Activated CD4-positive, alpha-beta memory T cell treated with anti-CD3 and anti-CD28 coated beads for 36 hours (primary cell): ENCODE measurements around the gene GPR17. TPM values are rescaled to one million over a fixed set of nuclear protein-coding genes. Genes with fewer than 3 reads are reported as not detected.

Experiments
- CTCF ChIA-PET: fragments of 350-600 bp; sonication (Branson Sonifier 250); formaldehyde crosslinking; loops from one replicate; lab custom pipeline; 2021; ENCODE audit warnings: antibody characterized with exemption, inconsistent platforms; lab: Charles Lee
- POLR2A ChIA-PET: fragments of 350-600 bp; sonication (Branson Sonifier 250); formaldehyde crosslinking; loops from one replicate; lab custom pipeline; 2021; ENCODE audit warnings: antibody characterized with exemption; lab: Charles Lee
- DNase-seq: peaks from one replicate; pipeline ENCODE4 v3.0.0-alpha.2; 2020
- H3K27ac Mint-ChIP-seq: one replicate; pipeline ENCODE4 v1.8.0; 2021; ENCODE audit warnings: mixed read lengths
- H3K27me3 Mint-ChIP-seq: one replicate; pipeline ENCODE4 v1.8.0; 2021; ENCODE audit warnings: mixed read lengths
- H3K36me3 Mint-ChIP-seq: one replicate; pipeline ENCODE4 v1.8.0; 2021; ENCODE audit warnings: mixed read lengths
- H3K4me1 Mint-ChIP-seq: one replicate; pipeline ENCODE4 v1.8.0; 2021; ENCODE audit warnings: low read depth, mixed read lengths
- H3K4me3 Mint-ChIP-seq: one replicate; pipeline ENCODE4 v1.8.0; 2021; ENCODE audit warnings: mild to moderate bottlenecking, mixed read lengths
- H3K9me3 Mint-ChIP-seq: one replicate; pipeline ENCODE4 v1.8.0; 2021; ENCODE audit warnings: mixed read lengths
- intact Hi-C: fragments of 100-400 bp; cut with micrococcal nuclease; formaldehyde crosslinking; loops from one replicate; pipeline ENCODE4 v1.15.1; 2023
- total RNA-seq, 2 experiments: library from RNA; stranded (reverse); gene quantifications; one replicate each; pipeline ENCODE4 v1.2.3, GENCODE V29; 2021

Gene GPR17
- total RNA-seq, 2 experiments from 2014 or later, result not detected

GRCh38 chr2:127654084-127654837 lies 8.3 kb downstream of the GPR17 start:
- POLR2A ChIA-PET, result no interaction called here
- Mint-ChIP-seq H3K27ac (no peak overlapping the region), H3K4me1 (peaks cover 3% of the 10 kb centered on the region), H3K27me3 (peaks cover 3% of the 10 kb centered on the region), H3K9me3 (no peaks in the 10 kb centered on the region), H3K36me3 (no peaks in the 10 kb centered on the region), H3K4me3 (no peak overlapping the region)
- CTCF ChIA-PET, result interaction anchor here (3.1 kb wide), 1 partner anchor 63 kb away, joined by 33 read pairs; no protein-coding TSS in a partner anchor
- intact Hi-C loops, result no loop called here
- DNase-seq, result no peak

DNA sequence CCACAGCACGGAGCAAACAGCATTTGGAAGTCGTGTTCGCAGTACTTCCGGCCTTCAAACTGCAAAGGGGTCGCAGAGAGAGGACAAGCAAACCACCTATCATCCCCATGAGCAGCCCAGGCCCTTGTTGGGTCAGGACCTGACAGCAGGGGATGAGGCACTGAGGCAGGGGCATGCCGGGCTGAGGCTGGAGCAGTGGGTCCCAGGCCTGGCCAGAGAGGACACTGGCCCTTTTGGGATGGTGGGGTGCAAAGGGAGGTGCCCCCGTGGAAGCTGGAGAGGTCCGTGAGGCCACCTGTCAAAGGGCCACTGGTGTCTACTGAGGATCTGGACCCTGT lies 8.9 kb downstream of the GPR17 start:
- intact Hi-C loops, result no loop called here
- Mint-ChIP-seq H3K27me3 (peaks cover 3% of the 10 kb centered on the region), H3K4me3 (no peak overlapping the region), H3K9me3 (no peaks in the 10 kb centered on the region), H3K27ac (no peak overlapping the region), H3K36me3 (no peaks in the 10 kb centered on the region), H3K4me1 (no peaks in the 10 kb centered on the region)
- POLR2A ChIA-PET, result no interaction called here
- CTCF ChIA-PET, result no interaction called here
- DNase-seq, result no peak

DNA sequence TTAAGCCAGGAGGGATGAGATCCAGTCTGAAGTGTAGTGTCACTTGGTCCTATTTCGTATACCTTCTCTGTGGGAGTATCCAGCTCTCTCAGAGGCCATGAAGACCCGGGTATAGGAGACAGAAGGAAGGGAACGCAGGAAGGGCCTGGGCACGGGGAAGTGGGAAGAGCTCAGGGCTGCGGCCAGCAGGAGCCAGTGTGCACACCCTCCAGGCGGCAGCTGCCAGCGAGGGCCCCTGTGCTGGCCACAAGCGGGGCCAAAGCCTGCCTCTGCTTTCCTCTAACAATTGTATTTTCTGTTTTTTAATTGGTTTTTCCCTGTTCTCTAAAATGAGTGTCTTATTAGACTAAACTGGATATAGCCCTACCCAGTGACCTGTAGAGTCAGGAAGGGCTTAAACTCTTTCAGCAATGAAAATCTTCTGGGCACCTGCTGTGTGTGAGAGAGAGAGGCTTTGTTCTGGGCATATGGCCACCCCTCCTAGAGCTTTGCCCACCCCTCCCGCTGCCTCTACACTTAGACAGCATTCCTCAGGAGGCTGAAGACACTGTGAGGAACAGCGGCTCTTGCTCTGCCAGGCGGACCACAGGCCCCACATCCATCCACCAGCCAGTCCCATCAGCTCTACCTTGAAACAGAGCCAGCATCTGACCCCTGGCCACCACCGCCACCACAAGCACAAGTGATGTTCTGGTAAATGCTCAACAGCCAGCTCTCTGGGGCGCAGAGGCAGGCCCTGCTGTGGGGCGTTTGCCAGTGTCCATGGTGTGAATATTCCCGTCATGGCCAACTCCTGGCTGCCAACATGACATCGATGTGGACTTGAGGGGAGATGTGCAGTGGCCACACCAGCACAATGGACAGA lies 9.5 kb downstream of the GPR17 start:
- H3K4me3 Mint-ChIP-seq, result no peak overlapping the region
- no peaks in the 10 kb centered on the region for H3K9me3 Mint-ChIP-seq
- no peak overlapping the region for H3K27ac Mint-ChIP-seq
- intact Hi-C loops, result no loop called here
- CTCF ChIA-PET, result interaction anchor here (0.6 to 1.1 kb wide), 2 partner anchors 64 to 378 kb away, joined by 3 to 5 read pairs; no protein-coding TSS in a partner anchor
- no peaks in the 10 kb centered on the region for H3K36me3 Mint-ChIP-seq
- POLR2A ChIA-PET, result interaction anchor here (0.5 kb wide), 1 partner anchor 140 kb away, joined by 4 read pairs; no protein-coding TSS in a partner anchor
- H3K4me1 Mint-ChIP-seq, result no peaks in the 10 kb centered on the region
- peaks cover 3% of the 10 kb centered on the region for H3K27me3 Mint-ChIP-seq
- DNase-seq, result no peak

GRCh38 chr2:127656569-127657231 lies 10.7 kb downstream of the GPR17 start:
- no peak for DNase-seq
- POLR2A ChIA-PET, result no interaction called here
- no peaks in the 10 kb centered on the region for H3K4me1 Mint-ChIP-seq
- no peaks in the 10 kb centered on the region for H3K36me3 Mint-ChIP-seq
- no peak overlapping the region for H3K27ac Mint-ChIP-seq
- no peak overlapping the region for H3K4me3 Mint-ChIP-seq
- CTCF ChIA-PET, result no interaction called here
- H3K27me3 Mint-ChIP-seq, result peaks cover 11% of the 10 kb centered on the region
- intact Hi-C loops, result no loop called here
- H3K9me3 Mint-ChIP-seq, result no peaks in the 10 kb centered on the region

DNA sequence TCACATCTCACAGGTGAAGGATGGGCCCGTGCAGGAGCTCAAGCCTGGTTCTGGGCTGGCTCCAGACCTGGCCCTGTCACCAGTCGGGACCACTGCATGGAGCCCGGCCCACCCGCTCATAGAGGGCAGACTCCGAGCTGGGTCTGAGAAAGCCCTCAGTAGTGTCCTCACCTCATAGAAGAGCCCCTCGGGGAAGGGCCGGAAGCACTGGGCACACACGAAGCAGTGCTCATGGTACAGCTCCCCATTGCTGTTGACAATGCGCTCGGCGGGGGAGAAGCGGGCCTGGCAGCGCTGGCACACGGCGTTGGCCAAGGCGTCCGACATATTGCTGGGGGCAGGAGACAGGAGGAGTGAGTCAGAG lies 11.3 kb downstream of the GPR17 start:
- CTCF ChIA-PET, result no interaction called here
- Mint-ChIP-seq H3K27ac (no peak overlapping the region), H3K4me1 (no peaks in the 10 kb centered on the region), H3K4me3 (no peak overlapping the region), H3K36me3 (no peaks in the 10 kb centered on the region), H3K27me3 (peaks cover 14% of the 10 kb centered on the region), H3K9me3 (no peaks in the 10 kb centered on the region)
- intact Hi-C loops, result no loop called here
- POLR2A ChIA-PET, result no interaction called here
- no peak for DNase-seq

- Mint-ChIP-seq H3K4me1 (no peaks in the 10 kb centered on the region), H3K9me3 (no peaks in the 10 kb centered on the region), H3K27ac (no peak overlapping the region), H3K4me3 (no peak overlapping the region), H3K36me3 (no peaks in the 10 kb centered on the region), H3K27me3 (peaks cover 19% of the 10 kb centered on the region)
- no peak for DNase-seq
- intact Hi-C loops, result no loop called here
- ChIA-PET POLR2A (no interaction called here), CTCF (no interaction called here)
Observed at GRCh38 chr2:127658146-127658545, 12.2 kb downstream of the GPR17 start.

- Mint-ChIP-seq H3K4me1 (no peaks in the 10 kb centered on the region), H3K27ac (no peak overlapping the region), H3K27me3 (peaks cover 25% of the 10 kb centered on the region), H3K4me3 (no peak overlapping the region), H3K9me3 (no peaks in the 10 kb centered on the region), H3K36me3 (no peaks in the 10 kb centered on the region)
- DNase-seq, result no peak
- ChIA-PET CTCF (no interaction called here), POLR2A (no interaction called here)
- intact Hi-C loops, result no loop called here
Observed at GRCh38 chr2:127658641-127659407, 12.9 kb downstream of the GPR17 start.

GRCh38 chr2:127659408-127660290 lies 13.7 kb downstream of the GPR17 start:
- Mint-ChIP-seq H3K9me3 (no peaks in the 10 kb centered on the region), H3K36me3 (no peaks in the 10 kb centered on the region), H3K4me1 (no peaks in the 10 kb centered on the region), H3K27me3 (peaks cover 26% of the 10 kb centered on the region), H3K4me3 (no peak overlapping the region), H3K27ac (no peak overlapping the region)
- intact Hi-C loops, result no loop called here
- no peak for DNase-seq
- CTCF ChIA-PET, result interaction anchor here (1.0 kb wide), 1 partner anchor 10 kb away, joined by 4 read pairs; no protein-coding TSS in a partner anchor
- POLR2A ChIA-PET, result no interaction called here

DNA sequence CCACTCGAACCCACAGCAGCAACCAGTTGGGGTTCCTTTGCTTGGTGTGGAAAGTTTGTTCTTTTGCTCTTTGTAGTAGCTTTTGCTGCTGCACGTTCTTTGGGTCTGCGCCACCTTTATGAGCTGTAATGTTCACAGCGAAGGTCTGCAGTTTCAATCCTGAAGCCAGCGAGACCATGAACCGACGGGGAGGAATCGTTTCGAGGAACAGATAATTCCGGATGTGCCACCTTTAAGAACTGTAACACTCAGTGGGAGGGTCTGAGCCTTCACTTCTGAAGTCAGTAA lies 14.3 kb downstream of the GPR17 start:
- no peak overlapping the region for H3K27ac Mint-ChIP-seq
- H3K36me3 Mint-ChIP-seq, result no peaks in the 10 kb centered on the region
- H3K27me3 Mint-ChIP-seq, result peaks cover 32% of the 10 kb centered on the region
- no peak overlapping the region for H3K4me3 Mint-ChIP-seq
- no peak for DNase-seq
- no peaks in the 10 kb centered on the region for H3K9me3 Mint-ChIP-seq
- H3K4me1 Mint-ChIP-seq, result no peaks in the 10 kb centered on the region
- POLR2A ChIA-PET, result no interaction called here
- intact Hi-C loops, result no loop called here
- CTCF ChIA-PET, result interaction anchor here (1.0 kb wide), 1 partner anchor 11 kb away, joined by 4 read pairs; no protein-coding TSS in a partner anchor

DNA sequence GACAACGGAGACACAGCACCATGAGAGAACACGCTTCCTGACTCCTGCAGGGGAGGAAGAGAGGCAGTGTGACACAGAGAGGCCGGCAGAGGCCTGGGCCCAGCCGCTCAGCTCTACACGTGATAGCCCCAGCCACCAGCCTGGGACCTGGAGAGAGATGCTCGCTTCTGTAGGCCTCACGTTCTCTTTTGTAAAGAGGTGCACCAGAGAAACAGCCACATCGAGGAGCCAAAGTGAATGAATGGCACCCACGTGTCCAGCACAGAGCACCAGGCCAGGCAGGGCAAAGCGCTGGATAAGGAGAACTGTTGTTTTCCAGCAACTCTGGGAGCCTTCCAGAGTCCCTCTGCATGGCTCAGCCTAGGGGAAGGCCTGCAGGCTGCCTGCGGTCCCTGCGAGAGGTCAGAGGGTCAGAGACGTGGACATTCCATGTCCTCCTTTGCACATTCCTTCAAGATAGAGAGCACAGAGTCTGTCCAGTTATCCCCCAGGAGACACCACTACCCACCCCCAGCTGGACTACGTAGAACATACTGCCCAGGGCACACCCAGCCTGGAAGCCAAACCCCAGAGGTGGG lies 15.2 kb downstream of the GPR17 start:
- ChIA-PET CTCF (no interaction called here), POLR2A (no interaction called here)
- peaks cover 42% of the 10 kb centered on the region for H3K27me3 Mint-ChIP-seq
- H3K27ac Mint-ChIP-seq, result no peak overlapping the region
- H3K4me1 Mint-ChIP-seq, result no peaks in the 10 kb centered on the region
- no peaks in the 10 kb centered on the region for H3K36me3 Mint-ChIP-seq
- H3K4me3 Mint-ChIP-seq, result no peak overlapping the region
- H3K9me3 Mint-ChIP-seq, result no peaks in the 10 kb centered on the region
- no peak for DNase-seq
- intact Hi-C loops, result no loop called here

- no peaks in the 10 kb centered on the region for H3K36me3 Mint-ChIP-seq
- ChIA-PET POLR2A (no interaction called here), CTCF (no interaction called here)
- H3K9me3 Mint-ChIP-seq, result no peaks in the 10 kb centered on the region
- intact Hi-C loops, result no loop called here
- H3K4me1 Mint-ChIP-seq, result no peaks in the 10 kb centered on the region
- no peak for DNase-seq
- no peak overlapping the region for H3K27ac Mint-ChIP-seq
- no peak overlapping the region for H3K4me3 Mint-ChIP-seq
- H3K27me3 Mint-ChIP-seq, result peaks cover 49% of the 10 kb centered on the region
Observed at GRCh38 chr2:127661949-127662510, 16.1 kb downstream of the GPR17 start.
